Cardiac septum (tissue), 1 donor: ENCODE data around the gene PLXDC2. TPM values are rescaled to one million over a fixed set of nuclear protein-coding genes. Genes with fewer than 3 reads are reported as not detected.

Experiments used
- DNase-seq: peaks from one replicate; pipeline ENCODE4 v3.0.0-alpha.2; 2020; ENCODE audit warnings: low spot score
- intact Hi-C: fragments of 100-400 bp; cut with DNase I; formaldehyde crosslinking; loops from one replicate; pipeline ENCODE4 v1.14.0; 2022
- total RNA-seq: library from RNA; stranded (reverse); fragmentation: NEBNext Ultra II Directional; extraction: Animal tissue kit (Norgen Biotek cat#: 25700); gene quantifications from one replicate; pipeline ENCODE4 v1.2.1, GENCODE V29; 2021
- donor health status: DM: no; HTN: no; CAD: no.

Gene PLXDC2
- total RNA-seq, 1 donor from 2014 or later, result 22.6 TPM

GRCh38 chr10:20272608-20273007 lies 456.4 kb downstream of the PLXDC2 start:
- intact Hi-C loops, result no loop called here
- no peak for DNase-seq

- DNase-seq, result no peak
- intact Hi-C loops, result no loop called here
These were observed 458.3 kb downstream of the PLXDC2 start for GRCh38 chr10:20274571-20274970.

DNA sequence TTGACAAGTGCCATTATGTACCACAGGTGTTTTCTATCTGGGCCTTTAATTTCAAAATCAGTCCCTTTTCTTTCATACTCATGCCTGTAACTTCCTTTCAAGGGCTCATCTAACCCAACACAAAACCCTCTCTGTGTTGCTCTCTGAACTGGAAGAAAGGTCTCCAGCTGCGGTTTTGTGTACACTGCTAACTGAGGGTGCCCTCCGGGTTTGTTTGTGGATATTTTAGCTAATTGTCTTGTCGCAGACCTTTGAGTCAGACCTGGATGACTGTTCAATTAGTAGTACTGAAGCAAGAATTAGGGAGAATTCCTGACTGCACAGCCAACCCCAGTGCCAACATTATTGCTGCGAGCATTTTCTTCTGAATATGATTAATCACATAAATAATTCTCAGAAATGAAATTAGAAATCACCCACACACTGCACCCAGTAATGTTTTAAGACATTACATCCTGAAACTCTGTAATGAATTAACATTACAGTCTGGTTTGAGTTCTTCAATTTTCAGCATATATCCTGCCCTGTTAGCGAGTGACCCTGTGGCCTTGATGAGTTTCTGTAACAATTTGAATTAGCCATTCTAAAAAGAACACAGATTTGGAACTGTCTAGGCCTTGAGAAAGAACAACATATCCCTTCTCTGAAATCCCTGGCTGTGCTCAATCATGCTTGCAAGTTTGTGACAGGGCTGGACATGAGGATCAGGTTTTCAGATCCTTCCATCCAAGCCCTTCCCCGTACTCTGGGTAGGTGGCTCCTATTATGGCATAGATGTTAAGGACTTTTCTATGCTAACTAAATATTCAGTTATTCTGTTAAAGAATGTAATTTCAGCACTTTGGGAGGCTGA lies 460.1 kb downstream of the PLXDC2 start:
- intact Hi-C loops, result no loop called here
- no peak for DNase-seq

DNA sequence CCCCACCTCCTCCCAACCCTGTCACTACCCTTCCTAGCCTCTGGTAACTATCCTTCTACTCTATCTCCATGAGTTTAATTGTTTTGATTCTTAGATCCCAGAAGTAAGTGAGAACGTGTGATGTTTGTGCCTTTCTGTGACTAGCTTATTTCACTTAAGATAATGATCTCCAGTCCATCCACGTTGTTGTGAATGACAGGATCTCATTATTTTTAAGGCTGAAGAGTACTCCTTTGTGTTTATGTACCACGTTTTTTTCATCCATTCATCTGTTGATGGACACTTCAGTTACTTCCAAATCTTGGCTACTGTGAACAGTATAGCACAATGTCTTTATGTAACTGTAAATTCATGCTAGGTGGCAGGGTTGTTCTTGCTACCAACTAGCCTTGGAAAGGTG lies 461.6 kb downstream of the PLXDC2 start:
- intact Hi-C loops, result no loop called here
- no peak for DNase-seq

GRCh38 chr10:20281579-20281978 lies 465.3 kb downstream of the PLXDC2 start:
- intact Hi-C loops, result no loop called here

DNA sequence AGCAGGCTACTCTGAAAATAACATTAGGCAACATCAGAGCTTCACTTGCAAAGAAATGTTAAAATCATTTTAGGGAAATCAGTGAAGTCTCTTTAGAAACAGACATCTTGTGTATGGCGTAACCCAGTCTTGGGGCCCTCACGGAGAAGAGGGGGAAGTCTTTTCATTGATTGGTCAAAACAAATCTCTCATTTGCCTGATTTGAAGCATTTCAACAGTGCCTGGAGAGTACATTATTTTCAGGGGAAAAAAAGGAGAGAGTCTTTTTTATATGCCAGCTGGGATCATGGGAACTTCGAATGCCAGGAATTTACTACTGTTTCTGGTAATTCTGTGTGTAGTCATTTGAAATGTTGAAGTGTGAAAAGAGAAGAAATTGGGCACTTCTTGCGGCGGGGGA lies 471.4 kb downstream of the PLXDC2 start:
- DNase-seq, result no peak
- intact Hi-C loops, result no loop called here

More at GRCh38 chr10:20281579-20281978, 465.3 kb downstream of the PLXDC2 start:
- no peak for DNase-seq

GRCh38 chr10:20288060-20288459 lies 471.8 kb downstream of the PLXDC2 start:
- intact Hi-C loops, result no loop called here
- no peak for DNase-seq

- no peak for DNase-seq
- intact Hi-C loops, result no loop called here
These were observed 473.0 kb downstream of the PLXDC2 start for GRCh38 chr10:20289070-20289828.

DNA sequence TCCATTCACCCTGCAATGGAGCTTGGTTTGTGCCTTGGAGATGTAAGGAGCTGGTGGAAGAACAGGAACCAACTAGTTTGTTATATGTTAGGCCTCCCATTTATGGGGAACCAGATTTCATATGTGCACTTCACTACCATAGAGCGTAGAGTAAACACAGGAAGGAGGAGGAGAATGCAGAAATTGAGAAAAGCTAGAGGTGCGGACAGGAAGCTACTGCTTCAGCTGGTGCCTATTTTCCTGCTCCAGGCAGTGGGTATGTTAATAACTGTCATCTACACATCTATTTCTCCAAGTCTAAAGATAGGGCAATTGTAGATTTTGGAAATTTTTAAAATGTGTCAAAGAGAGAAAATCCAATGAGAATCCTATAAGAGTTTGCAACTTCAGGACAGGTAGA lies 482.2 kb downstream of the PLXDC2 start:
- intact Hi-C loops, result no loop called here
- DNase-seq, result no peak

GRCh38 chr10:20299034-20299736 lies 483.0 kb downstream of the PLXDC2 start:
- intact Hi-C loops, result no loop called here
- no peak for DNase-seq

DNA sequence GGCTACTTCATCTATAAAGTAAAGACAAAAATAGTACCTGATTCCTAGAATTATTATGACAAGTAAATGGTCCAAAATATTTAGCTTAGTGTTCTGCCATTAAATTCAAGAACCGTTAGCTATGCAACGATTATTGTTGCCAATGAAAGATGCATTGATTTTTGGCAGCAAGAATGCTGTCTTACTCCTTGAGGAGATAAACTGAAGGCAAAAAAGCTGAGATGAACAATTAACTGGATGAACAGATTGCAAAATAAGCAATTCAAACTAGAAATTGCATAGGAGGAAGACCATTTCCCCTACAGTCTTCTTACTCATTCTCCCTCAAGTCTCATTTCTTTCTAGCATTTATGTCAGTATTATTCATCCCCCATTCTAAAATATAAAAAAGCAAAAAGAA lies 484.5 kb downstream of the PLXDC2 start:
- no peak for DNase-seq
- intact Hi-C loops, result no loop called here

- no peak for DNase-seq
- intact Hi-C loops, result no loop called here
These were observed 485.8 kb downstream of the PLXDC2 start for GRCh38 chr10:20302033-20302432.

GRCh38 chr10:20303453-20304152 lies 487.4 kb downstream of the PLXDC2 start:
- DNase-seq, result no peak
- intact Hi-C loops, result no loop called here

DNA sequence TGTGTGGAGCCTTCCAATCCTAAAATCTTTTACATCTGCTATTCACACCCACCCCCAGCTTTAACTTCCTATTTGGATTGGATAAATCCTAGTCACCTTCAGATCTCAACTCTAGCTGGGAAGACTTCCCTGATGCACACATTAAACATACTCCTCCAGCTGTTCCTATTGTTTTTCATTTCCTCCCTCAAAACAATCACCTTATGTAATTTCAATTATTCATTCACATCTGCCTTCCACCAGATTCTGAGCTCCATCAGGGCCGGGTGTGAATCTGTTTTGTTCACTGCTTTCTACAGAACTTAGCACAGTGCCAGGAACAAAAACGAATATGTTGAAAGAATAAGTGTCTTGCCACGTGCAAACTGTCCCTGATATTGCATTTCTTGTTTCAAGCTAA lies 497.4 kb downstream of the PLXDC2 start:
- intact Hi-C loops, result no loop called here
- no peak for DNase-seq

DNA sequence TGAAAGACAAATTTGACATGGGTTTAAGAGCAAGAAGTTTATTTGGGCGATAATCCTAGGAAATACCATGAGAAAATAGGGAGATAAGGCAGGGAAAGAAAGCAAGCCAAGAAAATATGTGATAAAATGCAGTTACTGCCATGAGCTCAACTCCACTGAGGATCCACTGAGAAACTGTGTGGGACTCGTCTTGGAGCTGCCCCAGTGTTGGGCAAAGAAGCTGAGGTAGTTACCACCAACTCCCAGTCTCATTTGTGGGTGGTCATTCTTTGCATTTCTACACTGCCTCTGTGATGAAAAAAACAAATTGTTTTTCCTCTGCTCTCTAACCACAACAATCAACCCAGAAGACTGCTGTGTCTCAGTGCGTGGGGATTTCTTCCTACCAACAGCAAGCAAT lies 498.2 kb downstream of the PLXDC2 start:
- intact Hi-C loops, result no loop called here

DNA sequence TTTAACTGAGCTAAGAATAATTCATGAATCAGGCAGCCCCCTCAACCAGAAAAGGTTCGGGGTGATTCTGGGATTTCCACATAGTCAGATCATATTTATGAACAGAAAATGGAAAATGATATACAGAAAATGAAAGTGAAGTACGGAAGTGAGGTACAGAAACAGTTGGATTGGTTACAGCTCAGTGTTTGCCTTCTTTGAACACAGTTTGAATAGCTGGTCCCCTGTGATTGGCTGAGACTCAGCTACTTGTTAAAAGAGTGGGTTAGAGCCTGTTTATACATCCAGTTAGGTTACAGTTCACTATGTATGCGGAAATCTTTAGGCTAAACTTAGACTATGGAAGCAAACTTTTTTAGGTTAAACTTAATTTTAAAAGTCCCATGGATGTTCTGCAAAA lies 511.7 kb downstream of the PLXDC2 start:
- no peak for DNase-seq
- intact Hi-C loops, result no loop called here

More for the DNA sequence above, 498.2 kb downstream of the PLXDC2 start:
- DNase-seq, result no peak

DNA sequence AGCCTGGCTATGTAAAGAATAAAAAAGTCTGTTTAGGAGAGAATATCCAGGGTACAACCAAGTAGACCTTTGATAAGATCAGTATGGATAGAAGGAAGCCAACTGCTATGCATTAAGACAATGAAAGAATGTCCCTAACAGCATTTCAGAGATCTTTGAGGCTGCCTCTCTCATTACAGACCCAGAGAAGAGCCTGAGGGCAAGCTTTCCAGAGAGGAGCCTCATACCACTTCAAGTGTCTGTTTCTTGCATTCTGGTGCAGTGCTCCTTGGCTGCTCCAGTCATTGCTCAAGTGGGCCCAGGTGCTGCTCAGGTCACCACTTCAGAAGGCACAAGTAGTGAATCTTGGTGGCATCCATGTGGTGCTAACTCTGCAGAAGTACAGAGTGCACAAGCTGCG lies 514.0 kb downstream of the PLXDC2 start:
- intact Hi-C loops, result no loop called here
- no peak for DNase-seq

DNA sequence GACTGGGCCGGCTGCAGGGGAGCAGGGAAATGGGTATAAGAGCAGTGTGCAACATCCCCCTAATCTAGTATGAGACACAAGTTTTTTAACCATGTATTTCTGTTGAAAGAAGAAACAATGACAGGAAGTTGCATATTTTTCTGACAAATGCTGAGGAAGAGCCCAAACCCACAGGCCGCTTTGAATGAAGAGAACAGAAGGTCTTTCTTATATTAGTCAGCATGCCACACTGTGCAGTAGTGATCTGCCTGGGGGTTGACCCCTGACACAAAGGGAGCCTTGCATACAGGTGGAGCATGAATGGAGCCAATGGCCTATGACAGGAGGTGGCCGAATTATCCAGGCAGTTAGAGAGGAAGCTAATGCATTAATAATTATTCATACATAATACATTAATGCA lies 518.3 kb downstream of the PLXDC2 start:
- no peak for DNase-seq
- intact Hi-C loops, result no loop called here
